ENCODE measurements around the gene TMEM115.
"Not testable (repeated sequence)": the region's sequence is repeated elsewhere in the genome, so short reads cannot be mapped to it uniquely, and the experiment has no call there.

TMEM115 gene

DNA sequence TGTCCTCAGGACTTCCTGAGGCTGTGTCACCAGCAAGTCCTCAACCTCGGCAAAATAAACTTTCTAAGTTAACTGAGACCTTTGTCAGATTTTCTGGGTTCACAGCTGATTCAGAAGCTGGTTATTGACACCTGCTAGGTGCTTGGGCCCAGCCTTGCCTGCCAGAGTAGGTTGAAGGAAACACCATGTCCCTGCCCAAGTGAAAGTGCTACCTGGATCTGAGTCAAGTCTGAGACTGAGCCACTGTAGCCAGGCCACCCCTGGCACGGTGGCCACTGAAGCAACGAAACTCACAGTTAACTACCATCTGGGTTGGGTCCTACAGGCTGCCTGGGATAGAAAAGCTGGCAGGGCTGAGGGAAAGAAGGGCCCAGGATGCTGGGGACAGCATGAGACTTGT lies 45.0 kb downstream of the TMEM115 start:
- DNase-seq: no peak

GRCh38 chr3:50312041-50312440 lies 47.3 kb downstream of the TMEM115 start:
- not testable (repeated sequence) for DNase-seq
